Measurements from ENCODE around the gene PLCG1.

DNA sequence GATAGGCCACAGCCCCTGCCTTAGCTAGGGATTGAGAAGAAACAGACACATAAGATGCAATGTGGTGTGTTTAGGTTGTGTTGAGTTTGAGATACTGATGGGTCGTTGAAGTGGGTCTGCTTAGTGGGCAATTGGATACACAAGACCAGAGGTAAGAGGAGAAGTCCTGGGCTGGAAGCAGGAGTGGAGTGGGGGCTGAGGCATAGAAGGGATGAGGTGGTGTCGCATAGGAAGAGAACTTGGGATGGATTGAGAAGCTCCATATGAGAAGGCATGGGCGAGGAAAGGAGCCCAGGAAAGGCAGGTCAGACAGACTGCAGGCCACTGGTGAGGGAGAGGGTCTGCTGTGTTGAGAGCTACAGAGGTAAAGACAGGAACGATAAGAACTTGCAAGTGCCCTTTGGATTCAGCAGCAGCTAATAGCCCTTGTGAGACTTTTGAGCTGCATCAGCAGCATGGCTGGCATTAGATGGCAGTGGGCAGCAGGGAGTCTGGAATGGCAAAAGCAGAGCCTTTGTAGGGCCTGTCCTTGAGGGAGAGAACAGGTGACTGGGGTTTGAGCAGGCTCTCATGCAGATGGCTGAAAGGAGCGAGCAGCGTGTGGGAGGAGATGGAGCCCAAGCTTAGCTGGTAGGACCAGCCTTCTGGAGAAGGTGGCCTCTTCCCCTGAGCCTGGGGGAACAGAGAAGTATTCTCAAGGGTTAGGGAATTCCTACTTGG lies 33.2 kb downstream of the PLCG1 start:
- TF ChIP-seq, protein P1, sequence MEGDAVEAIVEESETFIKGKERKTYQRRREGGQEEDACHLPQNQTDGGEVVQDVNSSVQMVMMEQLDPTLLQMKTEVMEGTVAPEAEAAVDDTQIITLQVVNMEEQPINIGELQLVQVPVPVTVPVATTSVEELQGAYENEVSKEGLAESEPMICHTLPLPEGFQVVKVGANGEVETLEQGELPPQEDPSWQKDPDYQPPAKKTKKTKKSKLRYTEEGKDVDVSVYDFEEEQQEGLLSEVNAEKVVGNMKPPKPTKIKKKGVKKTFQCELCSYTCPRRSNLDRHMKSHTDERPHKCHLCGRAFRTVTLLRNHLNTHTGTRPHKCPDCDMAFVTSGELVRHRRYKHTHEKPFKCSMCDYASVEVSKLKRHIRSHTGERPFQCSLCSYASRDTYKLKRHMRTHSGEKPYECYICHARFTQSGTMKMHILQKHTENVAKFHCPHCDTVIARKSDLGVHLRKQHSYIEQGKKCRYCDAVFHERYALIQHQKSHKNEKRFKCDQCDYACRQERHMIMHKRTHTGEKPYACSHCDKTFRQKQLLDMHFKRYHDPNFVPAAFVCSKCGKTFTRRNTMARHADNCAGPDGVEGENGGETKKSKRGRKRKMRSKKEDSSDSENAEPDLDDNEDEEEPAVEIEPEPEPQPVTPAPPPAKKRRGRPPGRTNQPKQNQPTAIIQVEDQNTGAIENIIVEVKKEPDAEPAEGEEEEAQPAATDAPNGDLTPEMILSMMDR (IDR thresholded peaks at IDR 0.05; ENCODE audit: low read depth, low read length): no peak
- no peak for TF ChIP-seq EZH2phosphoT487 (IDR thresholded peaks at IDR 0.05; ENCODE audit: low read depth)
